Pons (tissue), 1 donor: ENCODE measurements around the gene CCND1.
"Not testable (repeated sequence)": the region's sequence is repeated elsewhere in the genome, so short reads cannot be mapped to it uniquely, and the experiment has no call there.

Source experiments
- DNase-seq: peaks from one replicate; pipeline ENCODE4 v3.0.0-alpha.2; 2016; ENCODE audit warnings: low spot score

The CCND1 gene

GRCh38 chr11:69692422-69692821 is 51.5 kb downstream of the CCND1 start:
- DNase-seq: no peak

GRCh38 chr11:69694781-69695180 is 53.8 kb downstream of the CCND1 start:
- DNase-seq: no peak

- no peak for DNase-seq
Measured at GRCh38 chr11:69695581-69695980, 54.6 kb downstream of the CCND1 start.

GRCh38 chr11:69695995-69696394 is 55.0 kb downstream of the CCND1 start:
- DNase-seq: not testable (repeated sequence)

- DNase-seq: no peak
Measured at GRCh38 chr11:69696749-69697468, 56.0 kb downstream of the CCND1 start.

- no peak for DNase-seq
Measured at GRCh38 chr11:69697469-69697843, 56.5 kb downstream of the CCND1 start.

- DNase-seq: no peak
Measured at GRCh38 chr11:69697861-69698260, 56.9 kb downstream of the CCND1 start.

GRCh38 chr11:69698362-69698761 is 57.4 kb downstream of the CCND1 start:
- DNase-seq: no peak

- no peak for DNase-seq
Measured at GRCh38 chr11:69699213-69699612, 58.3 kb downstream of the CCND1 start.

- peak; percentile 66 for DNase-seq
Measured at GRCh38 chr11:69700278-69701140, 59.6 kb downstream of the CCND1 start.

- no peak for DNase-seq
Measured at GRCh38 chr11:69702239-69702691, 61.3 kb downstream of the CCND1 start.

- no peak for DNase-seq
Measured at GRCh38 chr11:69702769-69703452, 62.0 kb downstream of the CCND1 start.

- no peak for DNase-seq
Measured at GRCh38 chr11:69703453-69703767, 62.5 kb downstream of the CCND1 start.
